HG03159 (cell line): Measurements from ENCODE around the gene IMPA2.

Experiments
- ATAC-seq: cut with Tn5 transposase; IDR thresholded peaks from one replicate; pipeline ENCODE4 v1.9.1; 2021; ENCODE audit warnings: mild to moderate bottlenecking, moderate library complexity; ENCODE audit not compliant: unreplicated experiment

IMPA2 gene

GRCh38 chr18:12006488-12006840, 25.2 kb downstream of the IMPA2 start:
- no peak for ATAC-seq

- ATAC-seq = no peak
Measured at GRCh38 chr18:12007063-12007462, 25.8 kb downstream of the IMPA2 start.

GRCh38 chr18:12008181-12008767, 27.0 kb downstream of the IMPA2 start:
- ATAC-seq = no peak

GRCh38 chr18:12008842-12009580, 27.7 kb downstream of the IMPA2 start:
- no peak for ATAC-seq

GRCh38 chr18:12009581-12010140, 28.4 kb downstream of the IMPA2 start:
- ATAC-seq = no peak

- no peak for ATAC-seq
Measured at GRCh38 chr18:12010187-12010802, 29.0 kb downstream of the IMPA2 start.

- no peak for ATAC-seq
Measured at GRCh38 chr18:12011199-12011956, 30.1 kb downstream of the IMPA2 start.

GRCh38 chr18:12011957-12012549, 30.7 kb downstream of the IMPA2 start:
- no peak for ATAC-seq

- ATAC-seq = no peak
Measured at GRCh38 chr18:12012697-12013096, 31.4 kb downstream of the IMPA2 start.

- ATAC-seq = no peak
Measured at GRCh38 chr18:12013186-12013916, 32.0 kb downstream of the IMPA2 start.

- no peak for ATAC-seq
Measured at GRCh38 chr18:12014086-12014485, 32.8 kb downstream of the IMPA2 start.

GRCh38 chr18:12014521-12015415, 33.5 kb downstream of the IMPA2 start:
- ATAC-seq = no peak

GRCh38 chr18:12015416-12016062, 34.2 kb downstream of the IMPA2 start:
- ATAC-seq = no peak

- ATAC-seq = no peak
Measured at GRCh38 chr18:12017081-12017480, 35.8 kb downstream of the IMPA2 start.

- ATAC-seq = no peak
Measured at GRCh38 chr18:12018861-12019260, 37.6 kb downstream of the IMPA2 start.

GRCh38 chr18:12021077-12021476, 39.8 kb downstream of the IMPA2 start:
- ATAC-seq = no peak

- ATAC-seq = no peak
Measured at GRCh38 chr18:12021596-12021995, 40.3 kb downstream of the IMPA2 start.

- no peak for ATAC-seq
Measured at GRCh38 chr18:12023375-12023774, 42.1 kb downstream of the IMPA2 start.

GRCh38 chr18:12026562-12026961, 45.3 kb downstream of the IMPA2 start:
- ATAC-seq = no peak
